ENCODE data around the gene APOBEC3H.
"Not testable (repeated sequence)": the region's sequence is repeated elsewhere in the genome, so short reads cannot be mapped to it uniquely, and the experiment has no call there.

DNA sequence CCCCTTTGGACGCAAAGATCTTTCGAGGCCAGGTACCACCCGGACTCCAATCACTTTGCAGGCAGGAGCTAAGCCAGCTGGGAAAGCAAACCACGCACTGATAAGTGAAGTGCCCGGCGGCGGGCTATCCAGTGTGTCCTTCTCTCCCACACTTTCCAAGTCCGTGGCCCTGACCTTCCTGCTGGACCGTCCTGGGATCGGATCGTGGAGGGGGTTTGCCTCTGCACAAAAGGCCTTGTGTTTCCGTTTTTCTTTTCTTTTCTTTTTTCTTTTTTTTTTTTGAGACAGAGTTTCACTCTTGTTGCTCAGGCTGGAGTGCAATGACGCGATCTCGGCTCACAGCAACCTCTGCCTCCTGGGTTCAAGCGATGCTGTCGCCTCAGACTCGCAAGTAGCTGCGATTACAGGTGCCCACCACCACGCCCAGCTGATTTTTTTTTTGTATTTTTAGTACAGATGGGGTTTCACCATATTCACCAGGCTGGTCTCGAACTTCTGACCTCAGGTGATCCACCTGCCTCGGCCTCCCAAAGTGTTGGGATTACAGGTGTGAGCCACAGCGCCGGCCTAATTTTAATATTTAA lies 17.9 kb upstream of the APOBEC3H start:
- TF ChIP-seq POLR2A (IDR thresholded peaks at IDR 0.05); CTCF (IDR thresholded peaks at IDR 0.05 in 8 of 11, conservative IDR thresholded peaks at IDR 0.05 in 3 of 11): not testable (repeated sequence)
